Islet of Langerhans (tissue), 1 donor: ENCODE results near the gene CTLA4.
"Not testable (repeated sequence)": the region's sequence is repeated elsewhere in the genome, so short reads cannot be mapped to it uniquely, and the experiment has no call there.

Experiments
- FAIRE-seq: peaks from one replicate; lab custom pipeline; 2011; peaks lifted over from hg19 to GRCh38; lab: Jason Lieb, UNC

CTLA4 gene

GRCh38 chr2:203857656-203858055 lies 9.9 kb upstream of the CTLA4 start:
- FAIRE-seq: no peak

GRCh38 chr2:203858176-203858575 lies 9.4 kb upstream of the CTLA4 start:
- no peak for FAIRE-seq

GRCh38 chr2:203859030-203859789 lies 8.4 kb upstream of the CTLA4 start:
- no peak for FAIRE-seq

GRCh38 chr2:203861197-203861596 lies 6.4 kb upstream of the CTLA4 start:
- FAIRE-seq: no peak

- no peak for FAIRE-seq
These were observed 6.0 kb upstream of the CTLA4 start for GRCh38 chr2:203861607-203862006.

- no peak for FAIRE-seq
These were observed 1.9 kb downstream of the CTLA4 start for GRCh38 chr2:203869223-203870042.

- FAIRE-seq: no peak
These were observed 2.9 kb downstream of the CTLA4 start for GRCh38 chr2:203870481-203870880.

- no peak for FAIRE-seq
These were observed 3.4 kb downstream of the CTLA4 start for GRCh38 chr2:203870941-203871340.

GRCh38 chr2:203871371-203871983 lies 3.9 kb downstream of the CTLA4 start:
- FAIRE-seq: no peak

GRCh38 chr2:203873461-203873860 lies 5.9 kb downstream of the CTLA4 start:
- FAIRE-seq: no peak

GRCh38 chr2:203873921-203874631 lies 6.5 kb downstream of the CTLA4 start:
- no peak for FAIRE-seq

- FAIRE-seq: no peak
These were observed 7.9 kb downstream of the CTLA4 start for GRCh38 chr2:203875471-203875870.

- FAIRE-seq: no peak
These were observed 8.8 kb downstream of the CTLA4 start for GRCh38 chr2:203876328-203876727.

- no peak for FAIRE-seq
These were observed 10.5 kb downstream of the CTLA4 start for GRCh38 chr2:203878063-203878462.

GRCh38 chr2:203880557-203881125 lies 13.1 kb downstream of the CTLA4 start:
- FAIRE-seq: no peak

- not testable (repeated sequence) for FAIRE-seq
These were observed 13.6 kb downstream of the CTLA4 start for GRCh38 chr2:203881185-203881584.

- no peak for FAIRE-seq
These were observed 15.0 kb downstream of the CTLA4 start for GRCh38 chr2:203882551-203882950.

GRCh38 chr2:203886661-203887151 lies 19.1 kb downstream of the CTLA4 start:
- no peak for FAIRE-seq

GRCh38 chr2:203887677-203888076 lies 20.1 kb downstream of the CTLA4 start:
- FAIRE-seq: no peak

- FAIRE-seq: no peak
These were observed 22.0 kb downstream of the CTLA4 start for GRCh38 chr2:203889542-203889941.

GRCh38 chr2:203889944-203890343 lies 22.4 kb downstream of the CTLA4 start:
- no peak for FAIRE-seq

- no peak for FAIRE-seq
These were observed 23.2 kb downstream of the CTLA4 start for GRCh38 chr2:203890733-203891132.
